Endothelial cell of umbilical vein (primary cell): ENCODE data around the gene CRLF3. TPM values are rescaled to one million over a fixed set of nuclear protein-coding genes. Genes with fewer than 3 reads are reported as not detected.
"Not testable (repeated sequence)": the region's sequence is repeated elsewhere in the genome, so short reads cannot be mapped to it uniquely, and the experiment has no call there.

Experiments used
- BruUV-seq: library from RNA; stranded (reverse); fragments of 400-500 nt; replicated peaks from 2 replicates; lab custom pipeline; 2021; lab: Mats Ljungman, UMichigan
- CTCF ChIA-PET: fragments of 300-600, 350-600 bp; sonication (Branson Sonifier 250); formaldehyde crosslinking; loops from one replicate; lab custom pipeline; 2021; ENCODE audit warnings: antibody characterized with exemption, inconsistent platforms; lab: Charles Lee
- POLR2A ChIA-PET: fragments of 300-600, 350-600 bp; sonication (Branson Sonifier 250); formaldehyde crosslinking; loops from one replicate; lab custom pipeline; 2021; ENCODE audit warnings: antibody characterized with exemption, inconsistent platforms; lab: Charles Lee
- DNase-seq: peaks from one replicate; pipeline ENCODE4 v3.0.0-alpha.2; 2011; ENCODE audit warnings: low read depth, low spot score
- FAIRE-seq: peaks from 2 replicates; lab custom pipeline; 2011; peaks lifted over from hg19 to GRCh38; lab: Jason Lieb, UNC
- H2AFZ ChIP-seq: 2 replicates; pipeline ENCODE4 v1.6.0; 2012; ENCODE audit warnings: low read depth, low read length, control low read depth, inconsistent platforms
- H3K27ac ChIP-seq: 2 replicates; pipeline ENCODE4 v1.5.1; 2011; ENCODE audit warnings: low read depth, mild to moderate bottlenecking, control low read depth, low read length, moderate library complexity; ENCODE audit not compliant: insufficient read depth
- H3K27me3 ChIP-seq, 2 experiments: 2 replicates each; pipeline versions ENCODE4 v1.6.0 to v1.6.1; 2011; ENCODE audit warnings: low read length in 2 of 2, mixed read lengths in 1 of 2; ENCODE audit not compliant: control insufficient read depth in 2 of 2, insufficient read depth in 2 of 2
- H3K36me3 ChIP-seq, 2 experiments: 2 replicates in 1 of 2; 3 replicates in 1 of 2; pipeline ENCODE4 v1.5.1; 2011; ENCODE audit warnings: low read length in 2 of 2, mild to moderate bottlenecking in 1 of 2, moderate library complexity in 1 of 2; ENCODE audit not compliant: control insufficient read depth in 2 of 2, insufficient read depth in 2 of 2; ENCODE audit errors: extremely low read depth in 1 of 2
- H3K4me1 ChIP-seq: 3 replicates; pipeline ENCODE4 v1.5.1; 2011; ENCODE audit warnings: mild to moderate bottlenecking, low read length; ENCODE audit not compliant: control insufficient read depth, insufficient read depth; ENCODE audit errors: extremely low read depth
- H3K4me2 ChIP-seq: 2 replicates; pipeline ENCODE4 v1.6.1; 2011; ENCODE audit warnings: low read length, control low read depth, mixed read lengths; ENCODE audit not compliant: insufficient read depth
- H3K4me3 ChIP-seq, 3 experiments: fragments of 200-600 bp in 1 of 3; sonication (generic), shearing (Covaris generic) in 1 of 3; replicated peaks in 1 of 3; 2 replicates each; pipeline ENCODE4 v1.5.1; 2011 to 2016; ENCODE audit warnings: control low read depth in 3 of 3, low read length in 3 of 3, mild to moderate bottlenecking in 2 of 3, inconsistent platforms in 1 of 3, low read depth in 1 of 3, moderate library complexity in 1 of 3; ENCODE audit not compliant: insufficient read depth in 1 of 3
- H3K79me2 ChIP-seq: 2 replicates; pipeline ENCODE4 v1.6.0; 2012; ENCODE audit warnings: low read length, inconsistent platforms; ENCODE audit not compliant: control insufficient read depth, insufficient read depth
- H3K9ac ChIP-seq: replicated peaks from 2 replicates; pipeline ENCODE3; 2011; ENCODE audit warnings: low read length, control low read depth; ENCODE audit not compliant: insufficient read depth; ENCODE audit errors: extremely low read depth
- H3K9me1 ChIP-seq: replicated peaks from 3 replicates; pipeline ENCODE4 v1.6.0; 2011; ENCODE audit warnings: mild to moderate bottlenecking, low read length; ENCODE audit not compliant: control insufficient read depth, insufficient read depth; ENCODE audit errors: extremely low read depth
- H3K9me3 ChIP-seq: replicated peaks from 2 replicates; pipeline ENCODE4 v1.5.1; 2012; ENCODE audit warnings: low read length, inconsistent platforms; ENCODE audit not compliant: control insufficient read depth, insufficient read depth
- H4K20me1 ChIP-seq: replicated peaks from 2 replicates; pipeline ENCODE3; 2011; ENCODE audit warnings: mild to moderate bottlenecking, low read length; ENCODE audit not compliant: control insufficient read depth, insufficient read depth; ENCODE audit errors: extremely low read depth
- dilution Hi-C: fragments of 300-500 bp; cut with MboI; formaldehyde crosslinking; loops from one replicate; pipeline ENCODE4 v1.15.0; 2019; ENCODE audit warnings: low sequenced_read_pairs; ENCODE audit not compliant: extremely low pct_ligation_motif_present
- intact Hi-C: fragments of 100-400 bp; cut with micrococcal nuclease; formaldehyde crosslinking; loops from one replicate; pipeline ENCODE4 v1.10.0; 2022
- polyA plus RNA-seq, 4 experiments: library from polyadenylated mRNA; depleted of rRNA in 3 of 4; stranded (reverse) in 3 of 4; unstranded in 1 of 4; fragments of >200 nt; gene quantifications; 2 replicates each; pipeline versions ENCODE4 v1.2.1 to v1.2.3, GENCODE V29; 2011 to 2012; ENCODE audit warnings: missing spikeins in 1 of 4
- total RNA-seq: library from RNA; stranded (reverse); gene quantifications from 2 replicates; pipeline ENCODE4 v1.2.3, GENCODE V29; 2021

CRLF3 gene
- total and polyA plus RNA-seq, 2 donors (not counting 3 experiments of a cell fraction or from before 2014, with no cell fraction given) = 10.1 to 15.4 TPM

DNA sequence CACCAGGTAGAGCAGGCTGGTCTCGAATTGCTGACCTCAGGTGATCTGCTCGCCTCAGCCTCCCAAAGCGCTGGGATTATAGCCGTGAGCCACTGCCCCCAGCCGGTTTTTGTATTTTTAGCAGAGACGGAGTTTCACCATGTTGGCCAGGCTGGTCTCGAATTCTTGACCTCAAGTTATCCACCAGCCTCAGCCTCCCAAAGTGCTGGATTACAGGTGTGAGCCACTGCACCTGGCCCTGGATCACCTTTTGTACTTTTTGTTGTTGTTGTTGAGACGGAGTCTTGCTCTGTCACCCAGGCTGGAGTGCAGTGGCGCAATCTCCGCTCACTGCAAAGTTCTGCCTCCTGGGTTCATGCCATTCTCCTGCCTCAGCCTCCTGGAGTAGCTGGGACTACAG, 71.2 kb downstream of the CRLF3 start:
- H2AFZ ChIP-seq, H3K9me3 ChIP-seq, DNase-seq, POLR2A ChIA-PET, H4K20me1 ChIP-seq, H3K9me1 ChIP-seq, H3K9ac ChIP-seq, H3K4me2 ChIP-seq, H3K27me3 ChIP-seq, H3K27ac ChIP-seq, H3K4me3 ChIP-seq, BruUV-seq, H3K36me3 ChIP-seq, FAIRE-seq, dilution Hi-C loops, CTCF ChIA-PET, H3K4me1 ChIP-seq, intact Hi-C loops: not testable (repeated sequence)
- peaks cover 25% of the 10 kb centered on the region for H3K79me2 ChIP-seq

DNA sequence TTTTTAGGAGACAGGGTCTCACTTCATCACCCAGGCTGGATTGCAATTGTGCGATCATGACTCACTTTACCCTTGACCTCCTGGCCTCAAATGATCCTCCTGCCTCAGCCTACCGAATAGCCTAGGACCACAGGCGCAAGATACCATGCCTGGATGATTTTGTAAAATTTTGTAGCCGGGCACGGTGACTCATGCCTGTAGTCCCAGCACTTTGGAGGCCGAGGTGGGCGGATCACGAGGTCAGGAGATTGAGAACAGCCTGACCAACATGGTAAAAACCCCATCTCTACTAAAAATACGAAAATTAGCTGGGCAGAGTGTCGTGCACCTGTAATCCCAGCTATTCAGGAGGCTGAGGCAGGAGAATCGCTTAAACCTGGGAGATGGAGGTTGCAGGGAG, 73.5 kb downstream of the CRLF3 start:
- BruUV-seq, H3K27ac ChIP-seq, H3K9ac ChIP-seq, H3K4me3 ChIP-seq, dilution Hi-C loops, H3K36me3 ChIP-seq, intact Hi-C loops, H3K9me1 ChIP-seq, POLR2A ChIA-PET, DNase-seq, H3K4me2 ChIP-seq, H3K4me1 ChIP-seq, H3K9me3 ChIP-seq, H2AFZ ChIP-seq, CTCF ChIA-PET, FAIRE-seq, H3K27me3 ChIP-seq, H4K20me1 ChIP-seq: not testable (repeated sequence)
- peaks cover 19% of the 10 kb centered on the region for H3K79me2 ChIP-seq

DNA sequence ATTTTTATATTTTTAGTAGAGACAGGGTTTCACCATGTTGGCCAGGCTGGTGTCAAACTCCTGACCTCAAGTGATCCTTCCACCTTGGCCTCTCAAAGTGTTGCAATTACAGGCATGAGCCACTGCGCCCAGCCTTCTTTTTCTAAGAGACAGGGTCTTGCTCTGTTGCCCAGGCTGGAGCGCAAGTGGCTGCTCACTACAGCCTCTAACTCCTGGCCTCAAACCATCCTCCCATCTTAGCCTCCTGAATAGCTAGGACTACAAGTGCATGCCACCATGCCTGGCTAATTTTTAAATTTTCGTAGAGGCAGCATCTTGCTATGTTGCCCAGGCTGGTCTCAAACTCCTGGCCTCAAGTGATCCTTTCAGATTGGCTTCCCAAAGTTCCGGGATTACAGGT, 76.9 kb downstream of the CRLF3 start:
- FAIRE-seq, H3K4me1 ChIP-seq, H2AFZ ChIP-seq, H3K27me3 ChIP-seq, dilution Hi-C loops, CTCF ChIA-PET, POLR2A ChIA-PET, H3K9me1 ChIP-seq, H4K20me1 ChIP-seq, H3K4me3 ChIP-seq, H3K4me2 ChIP-seq, intact Hi-C loops, H3K36me3 ChIP-seq, H3K9ac ChIP-seq, BruUV-seq, H3K27ac ChIP-seq, DNase-seq, H3K9me3 ChIP-seq: not testable (repeated sequence)
- peaks cover 13% of the 10 kb centered on the region for H3K79me2 ChIP-seq

DNA sequence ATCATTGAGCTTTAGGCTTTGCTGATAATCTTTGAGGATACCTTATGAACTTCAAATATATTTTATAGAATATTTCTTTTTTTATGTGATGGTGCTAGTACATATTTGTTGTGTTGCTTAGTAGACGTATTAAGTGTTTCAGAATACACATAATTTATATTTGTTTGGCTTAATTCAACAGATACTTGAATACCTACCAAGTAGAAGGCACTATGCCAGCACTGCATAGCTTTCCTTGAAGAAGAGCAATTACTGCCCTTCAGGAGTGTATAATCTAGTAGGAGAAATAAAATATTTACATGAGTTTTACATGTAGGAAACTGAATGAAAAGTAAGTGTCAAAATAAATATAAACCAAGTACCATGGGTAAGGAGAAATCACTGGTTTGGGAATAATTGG, 81.8 kb downstream of the CRLF3 start:
- H2AFZ ChIP-seq, intact Hi-C loops, dilution Hi-C loops: not testable (repeated sequence)

More for the DNA sequence above, 81.8 kb downstream of the CRLF3 start:
- H3K9ac ChIP-seq, H3K4me1 ChIP-seq, BruUV-seq, FAIRE-seq, H3K36me3 ChIP-seq, H3K4me3 ChIP-seq, H3K27ac ChIP-seq, H3K9me1 ChIP-seq, POLR2A ChIA-PET, H4K20me1 ChIP-seq, H3K4me2 ChIP-seq, DNase-seq, H3K27me3 ChIP-seq, H3K9me3 ChIP-seq: not testable (repeated sequence)
- CTCF ChIA-PET = interaction anchor here (1.4 kb wide), 1 partner anchor 11 kb away, joined by 3 read pairs; no protein-coding TSS in a partner anchor
- H3K79me2 ChIP-seq = peaks cover 37% of the 10 kb centered on the region
